Limb (tissue), 2 donors: ENCODE results near the gene MARCHF9.

Experiments
- DNase-seq, 2 donors: peaks; one replicate each; pipeline ENCODE4 v3.0.0-alpha.2; 2016; ENCODE audit errors: extremely low spot score in 2 of 2

Gene MARCHF9

DNA sequence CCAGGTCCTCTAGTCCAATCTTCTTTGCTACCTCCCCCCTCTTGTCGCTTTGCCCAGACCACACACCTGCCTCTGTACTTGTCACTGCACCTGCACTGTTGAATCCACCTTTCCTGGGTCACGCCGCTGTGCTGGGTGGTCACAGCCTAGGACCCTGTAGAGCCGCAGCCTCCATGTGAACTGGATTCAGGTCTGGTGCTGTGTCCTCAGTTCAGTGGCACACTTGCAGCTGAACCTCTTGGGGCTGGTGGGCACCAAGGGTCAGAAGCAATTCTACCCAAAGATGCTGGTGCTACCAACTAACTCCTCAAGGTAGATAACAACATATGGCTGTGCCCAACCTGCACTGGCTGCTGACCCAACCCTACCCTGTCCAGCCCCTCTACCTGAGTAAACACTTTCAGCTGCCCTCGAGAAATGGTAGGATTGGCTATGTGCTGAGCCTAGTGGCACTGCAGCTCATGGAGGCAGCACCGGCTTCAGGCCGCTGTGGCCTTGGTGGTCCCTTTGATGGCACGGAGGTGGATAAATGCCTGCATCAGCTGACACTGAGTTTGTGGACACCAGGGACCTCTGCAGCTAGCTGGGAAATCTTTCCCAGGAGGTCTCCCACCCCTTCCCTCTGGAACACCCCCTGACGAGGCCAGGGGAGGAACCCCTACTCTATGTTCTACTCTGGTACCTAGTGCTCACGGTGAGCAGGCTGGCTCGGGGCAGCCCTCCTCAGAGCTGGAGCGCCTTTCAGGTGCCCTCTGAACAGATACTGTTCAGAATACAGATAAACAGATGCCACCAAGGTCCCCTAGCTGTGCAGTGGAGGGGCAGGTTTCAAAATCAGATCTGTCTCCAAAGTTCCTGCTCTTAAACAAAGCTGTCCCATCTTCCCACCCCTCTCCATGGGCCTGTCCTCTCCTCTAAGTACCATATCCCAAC lies 30.6 kb upstream of the MARCHF9 start:
- DNase-seq: no peak

DNA sequence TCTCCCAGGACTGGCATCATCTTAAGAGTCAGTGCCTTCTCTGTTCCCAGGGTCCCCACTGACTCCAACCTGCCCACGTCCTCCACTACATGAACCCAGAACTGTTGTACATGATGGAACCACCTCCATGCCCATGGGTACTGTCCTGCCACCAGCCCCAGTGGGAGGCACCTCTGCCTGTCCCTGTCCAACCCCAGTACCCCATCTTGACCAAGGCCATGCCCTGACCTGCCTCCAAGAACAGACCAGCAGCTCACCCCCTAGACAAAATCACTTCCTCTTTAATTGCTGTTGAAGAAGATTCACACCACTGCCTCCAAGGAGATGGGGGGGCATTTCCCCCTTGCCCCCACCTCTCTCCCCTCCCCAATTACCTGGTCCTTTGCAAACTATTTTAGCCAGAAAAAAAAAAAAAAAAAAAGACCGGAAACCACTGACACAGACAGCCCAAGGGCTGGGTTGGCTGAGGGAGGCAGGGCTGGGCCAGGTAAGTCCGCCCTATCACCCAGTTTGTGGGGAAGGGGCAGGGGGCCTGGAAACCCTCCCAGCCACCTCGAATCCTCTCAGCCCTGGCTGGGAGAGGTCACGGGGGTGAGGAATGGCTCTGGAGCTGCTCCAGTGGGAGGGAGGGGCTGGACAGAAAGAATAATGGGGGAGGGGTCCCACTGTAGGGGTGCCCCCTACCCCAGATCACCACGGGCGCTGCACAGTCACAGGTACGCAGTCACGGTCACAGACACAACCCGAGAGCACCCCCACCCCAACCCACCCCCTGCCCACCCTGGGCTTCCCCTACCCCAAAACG lies 29.8 kb upstream of the MARCHF9 start:
- DNase-seq: no peak

DNA sequence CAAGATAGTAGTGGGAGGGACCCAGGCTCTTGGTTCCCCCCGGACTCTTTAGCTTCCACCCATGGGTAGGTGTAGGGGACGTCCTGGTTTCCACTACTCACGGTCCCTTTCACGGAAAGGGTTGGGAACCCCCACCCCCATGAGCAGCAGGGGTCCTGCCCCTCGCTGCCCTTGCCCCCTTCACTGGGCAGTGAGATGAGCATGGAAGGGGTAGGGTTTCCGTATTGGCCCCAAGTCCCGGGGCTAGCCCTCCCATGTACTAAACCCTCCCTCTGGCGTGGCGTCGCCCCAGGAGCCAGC lies 29.1 kb upstream of the MARCHF9 start:
- DNase-seq: no peak

DNA sequence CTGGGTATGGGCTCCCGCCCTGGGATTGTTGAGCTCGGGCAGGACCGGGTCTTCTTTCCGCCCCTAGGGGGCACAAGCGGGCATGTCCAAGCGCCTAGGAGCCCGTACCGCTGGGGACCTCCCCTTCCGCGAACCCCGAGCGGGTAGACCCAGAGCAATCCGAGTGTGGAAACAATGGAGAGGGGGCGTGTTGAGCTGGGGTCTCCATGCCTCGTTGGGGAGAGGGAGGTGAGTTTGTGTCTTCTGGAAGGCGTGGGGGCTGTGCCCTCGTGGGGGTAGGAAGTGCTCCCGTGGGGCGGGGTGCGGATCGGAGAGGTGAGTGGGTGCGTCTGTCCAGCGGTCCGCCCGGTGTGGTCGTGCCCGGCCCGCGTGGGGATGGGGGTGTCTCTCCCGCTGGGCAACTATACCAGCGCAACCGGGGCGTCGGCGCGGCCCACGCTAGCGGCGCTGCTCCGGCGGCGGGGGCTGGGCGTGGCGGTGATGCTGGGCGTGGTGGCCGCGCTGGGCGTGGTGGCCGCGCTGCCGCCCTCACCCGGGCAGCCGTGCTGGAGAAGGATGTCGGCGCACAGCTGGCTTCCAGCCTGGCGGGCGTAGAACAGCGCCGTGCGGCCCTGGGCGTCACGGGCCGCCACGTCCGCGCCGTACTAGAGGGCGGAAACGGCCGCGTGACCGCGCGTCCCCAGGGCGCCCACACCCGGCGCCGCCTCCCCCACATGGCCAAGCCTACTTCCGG lies 28.6 kb upstream of the MARCHF9 start:
- peak; percentile 62 to 81 for DNase-seq

DNA sequence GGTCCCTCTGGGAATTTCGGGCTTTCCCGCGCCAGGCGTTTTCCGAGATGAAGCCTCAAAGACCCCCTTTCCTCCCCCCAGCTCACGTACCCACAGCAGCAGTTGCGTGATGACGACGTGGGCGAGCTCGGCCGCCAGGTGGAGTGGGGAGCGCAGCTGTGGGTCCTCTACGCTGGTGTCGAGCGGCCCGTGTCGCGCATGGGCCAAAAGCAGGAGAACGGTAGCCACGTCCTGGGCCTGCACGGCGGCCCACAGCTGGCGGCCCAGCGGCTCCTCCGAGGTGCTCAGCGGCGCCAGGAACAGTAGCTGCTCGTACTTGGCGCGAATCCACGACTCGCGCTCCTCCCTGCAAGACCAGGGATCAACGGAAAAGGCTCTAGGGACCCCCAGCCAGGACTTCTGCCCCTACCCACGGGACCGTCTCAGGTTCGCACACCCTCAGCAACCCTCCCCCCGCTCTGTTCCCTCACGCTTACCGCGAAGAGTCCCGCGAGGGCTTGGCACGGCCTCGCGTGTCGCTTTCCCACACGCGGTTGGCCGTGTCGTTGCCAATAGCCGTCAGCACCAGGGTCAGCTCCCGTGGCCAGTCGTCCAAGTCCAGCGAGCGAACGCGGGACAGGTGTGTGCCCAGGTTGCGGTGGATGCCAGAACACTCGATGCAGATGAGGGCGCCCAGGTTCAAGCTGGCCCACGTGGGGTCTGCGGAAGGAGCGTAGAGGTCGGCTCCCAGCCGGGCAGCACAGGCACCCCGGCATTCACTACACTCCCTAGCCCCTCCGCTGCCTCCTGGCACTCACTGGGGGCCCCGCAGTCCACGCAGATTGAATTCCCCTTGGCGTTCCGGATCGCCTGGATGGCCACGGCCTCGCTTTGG lies 27.8 kb upstream of the MARCHF9 start:
- DNase-seq: peak; percentile 10 to 64

DNA sequence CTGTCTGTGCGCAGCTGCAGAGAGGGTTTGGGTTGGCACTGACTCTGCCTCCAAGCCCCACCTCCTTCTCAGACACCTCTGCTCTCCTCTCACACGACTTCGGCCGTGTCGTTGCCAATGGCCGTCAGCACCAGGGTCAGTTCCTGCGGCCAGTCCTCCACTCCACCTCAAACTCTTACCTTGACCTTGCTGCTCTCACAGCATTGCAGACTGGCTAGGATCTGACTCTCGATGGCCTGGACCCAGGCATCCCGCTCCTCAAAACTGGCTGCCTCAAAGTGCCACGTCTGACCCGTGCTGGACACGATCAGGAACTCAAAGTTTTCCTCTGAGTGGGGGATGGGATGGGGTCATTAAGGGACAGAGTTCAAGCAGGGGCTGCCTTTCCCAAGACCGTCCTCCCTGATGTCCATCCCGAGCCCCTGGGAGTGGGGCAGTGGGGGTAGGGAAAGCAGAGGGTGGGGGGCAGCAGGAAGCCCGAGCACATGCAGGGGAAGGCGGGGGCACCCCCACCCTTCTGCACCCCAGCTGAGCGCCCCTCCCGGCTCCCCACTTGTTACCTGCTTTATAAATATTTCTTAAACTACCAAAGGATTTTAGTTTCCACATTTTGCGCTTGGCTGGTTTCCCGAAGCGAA lies 27.0 kb upstream of the MARCHF9 start:
- DNase-seq: no peak

DNA sequence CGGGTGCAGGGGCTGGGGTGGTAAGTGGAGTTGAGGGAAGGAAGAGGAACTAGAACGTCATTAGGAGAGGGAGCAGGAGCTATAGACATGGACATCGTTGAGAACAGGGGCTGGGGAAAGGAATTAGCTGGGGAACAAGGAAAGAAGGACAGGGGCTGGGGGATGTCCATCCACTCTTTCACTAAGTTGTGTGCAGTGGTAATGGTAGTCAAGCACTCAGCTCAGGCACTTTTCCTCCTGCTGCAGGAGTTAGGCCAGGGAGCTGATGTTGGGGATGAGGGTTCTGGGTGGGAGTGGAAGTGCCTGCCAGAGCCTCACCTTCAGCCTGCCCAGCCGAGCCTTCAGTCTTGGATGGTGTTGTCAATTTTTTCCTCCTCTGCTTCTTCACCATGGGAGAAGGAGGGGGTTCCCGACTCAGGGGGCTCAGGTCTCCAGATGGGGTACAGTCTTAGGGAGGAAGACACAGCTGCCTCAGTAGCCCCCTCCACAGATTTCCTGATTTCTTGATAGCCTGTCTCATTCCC lies 25.5 kb upstream of the MARCHF9 start:
- no peak for DNase-seq

DNA sequence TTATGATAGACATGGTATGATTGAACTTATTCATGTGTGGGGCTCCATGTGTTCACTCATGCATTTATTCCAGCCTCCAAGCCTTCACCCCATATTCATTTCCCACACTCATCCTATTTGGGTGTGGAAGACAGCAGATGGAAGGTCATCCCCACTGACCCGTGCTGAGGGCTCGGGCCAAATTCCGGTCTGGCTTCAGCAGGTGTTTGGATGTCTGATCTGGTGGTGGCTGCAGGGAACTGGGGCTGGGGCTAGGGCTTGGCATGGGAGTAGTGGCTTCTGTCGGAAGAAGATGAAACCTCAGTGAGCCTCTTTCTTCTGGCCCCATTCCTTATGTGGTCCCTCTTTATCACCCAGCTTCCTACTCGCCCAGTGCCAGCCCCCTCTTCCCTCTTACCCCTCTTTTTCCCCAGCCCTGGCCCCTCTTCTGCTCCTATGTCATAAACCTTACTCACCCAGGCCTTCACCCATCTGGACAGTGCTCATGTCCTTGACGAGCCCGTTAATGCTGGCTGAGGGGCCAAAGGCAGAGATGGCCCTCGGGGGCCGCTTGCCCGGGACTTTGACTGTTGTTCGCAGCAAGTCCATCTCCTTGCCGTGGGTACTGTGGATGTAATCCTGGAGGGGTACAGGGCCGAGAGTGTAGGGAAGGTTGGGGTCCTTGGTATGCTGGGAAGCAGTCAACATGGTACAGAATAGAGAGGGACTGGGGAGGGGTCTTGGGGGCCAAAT lies 24.4 kb upstream of the MARCHF9 start:
- peak in 1 of 2 donors; percentile 23 for DNase-seq

DNA sequence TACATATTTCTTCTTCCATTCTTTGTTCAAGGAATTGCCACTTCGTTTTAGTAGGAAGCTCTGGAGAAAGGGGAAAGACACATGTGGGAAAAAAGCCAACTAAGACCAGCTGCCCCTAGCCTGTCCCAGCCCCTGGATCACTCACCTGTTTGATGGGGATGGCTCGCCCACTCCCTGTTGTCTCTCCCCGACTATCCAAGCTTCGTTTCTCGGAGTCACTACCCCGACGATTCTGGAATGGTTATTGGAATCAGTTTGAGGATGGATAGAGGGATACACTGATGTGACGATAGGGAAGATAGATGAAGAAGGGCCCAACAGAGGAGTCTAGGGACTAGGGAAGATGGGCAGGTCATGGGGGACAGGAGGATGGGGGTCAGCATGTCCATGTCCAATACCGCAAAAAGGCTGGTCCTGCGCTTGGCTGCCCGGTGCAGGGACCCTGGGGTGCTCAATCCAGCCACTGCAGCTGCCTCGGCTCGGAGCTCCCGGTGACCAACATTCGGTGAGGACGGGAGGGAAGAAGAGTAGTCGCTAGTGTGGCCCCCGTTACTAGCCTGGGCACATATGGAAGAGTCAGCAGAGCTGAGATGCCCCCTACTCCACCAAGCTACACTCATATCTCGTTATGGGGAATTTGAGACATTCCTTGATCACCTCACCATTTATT lies 23.4 kb upstream of the MARCHF9 start:
- DNase-seq: peak in 1 of 2 donors; percentile 18

DNA sequence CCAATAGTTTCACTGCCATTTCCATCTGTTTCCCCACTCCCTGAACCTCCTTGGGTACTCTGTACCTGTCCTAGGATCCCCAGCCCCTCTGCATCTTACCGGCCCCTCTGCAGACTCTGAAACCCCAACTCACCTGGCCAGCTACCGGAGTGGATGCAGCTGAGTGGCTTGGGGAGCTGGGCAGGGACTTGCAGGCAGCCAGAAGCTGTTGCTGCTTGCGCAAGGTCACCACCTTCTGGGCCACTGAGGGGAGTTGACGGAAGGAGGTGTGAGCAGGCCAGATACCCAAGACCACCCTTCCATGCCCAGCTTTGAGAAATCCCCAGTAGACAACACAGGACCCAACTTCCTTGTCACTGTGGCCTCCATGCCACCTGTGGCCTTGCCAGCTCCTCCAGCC lies 22.6 kb upstream of the MARCHF9 start:
- peak in 1 of 2 donors; percentile 18 for DNase-seq

DNA sequence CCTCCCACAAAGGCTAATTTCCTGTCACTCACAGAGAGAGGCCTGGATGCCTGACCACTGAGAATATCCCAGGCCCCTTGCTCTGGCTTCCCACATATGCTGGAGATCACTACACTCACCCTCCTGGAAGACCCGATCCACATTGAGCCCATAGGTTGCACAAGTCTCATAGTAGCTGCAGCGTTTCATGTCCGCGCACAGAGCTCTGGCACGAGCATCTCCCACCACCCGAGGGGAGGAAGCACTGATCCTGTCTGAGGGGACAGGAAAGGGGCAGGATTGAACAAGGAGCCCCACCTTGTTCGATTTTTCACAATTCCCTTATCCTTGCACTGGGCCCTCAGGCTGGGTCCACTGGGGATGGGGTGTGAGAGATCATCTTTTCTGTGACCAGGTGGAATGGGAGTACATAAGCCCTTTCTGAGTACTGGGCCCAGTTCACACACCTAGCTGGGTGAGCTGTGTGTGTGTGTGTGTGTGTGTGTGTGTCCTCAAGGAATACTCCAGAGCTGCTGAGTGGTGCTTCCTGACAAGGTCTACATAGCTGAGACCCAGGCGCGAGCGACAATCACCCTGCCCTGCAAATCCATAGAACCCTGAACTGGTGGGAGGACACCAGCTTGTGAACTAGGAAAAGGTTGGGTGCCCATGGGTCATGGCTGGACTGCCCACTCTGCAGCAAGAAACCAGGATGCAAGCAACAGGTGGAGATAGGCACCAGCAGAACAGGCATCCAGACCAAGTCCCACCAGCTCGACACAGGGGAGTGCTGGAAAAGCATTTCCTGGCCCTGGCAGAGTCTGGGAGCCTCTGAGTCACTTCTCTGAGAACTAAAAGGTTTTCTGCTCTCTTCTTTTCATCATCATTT lies 21.9 kb upstream of the MARCHF9 start:
- DNase-seq: peak in 1 of 2 donors; percentile 20

DNA sequence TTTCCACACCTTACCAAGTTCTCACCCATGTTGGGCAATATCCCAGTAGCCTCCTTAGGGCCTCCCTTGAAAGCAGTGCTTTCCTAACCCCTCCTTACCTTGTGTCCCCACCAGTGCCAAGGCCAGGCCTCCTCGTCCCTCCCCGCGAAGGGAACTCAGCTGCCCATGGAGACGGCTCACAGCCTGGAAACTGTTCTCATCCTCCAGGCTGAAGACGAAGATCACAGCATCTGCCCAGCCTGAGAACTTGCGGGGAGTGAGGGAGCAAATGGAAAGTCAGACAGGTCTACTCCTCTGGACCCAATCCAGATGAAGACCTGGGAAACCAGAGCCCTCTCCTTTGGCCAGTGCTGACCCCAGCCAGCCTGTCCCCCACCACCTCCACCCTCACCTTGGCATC lies 21.0 kb upstream of the MARCHF9 start:
- DNase-seq: no peak

DNA sequence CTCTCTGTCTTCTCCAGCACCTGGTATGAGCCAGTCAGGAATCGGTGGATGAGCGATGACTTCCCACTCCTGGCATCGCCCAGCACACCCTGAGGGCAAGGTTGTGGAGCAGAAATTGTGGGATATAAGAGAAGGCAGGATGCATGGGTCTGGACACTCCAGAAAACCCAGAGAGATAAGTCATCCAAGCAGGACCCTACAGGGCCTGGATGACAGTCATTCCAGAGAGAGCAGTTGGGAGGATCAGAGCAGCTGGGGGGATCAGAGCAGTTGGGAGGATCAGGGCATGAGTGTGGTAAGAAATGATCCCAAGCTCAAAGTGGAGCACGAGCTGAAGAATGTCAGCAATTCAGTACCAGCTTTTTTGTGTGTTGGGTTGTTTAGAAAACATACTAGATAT lies 20.3 kb upstream of the MARCHF9 start:
- no peak for DNase-seq

DNA sequence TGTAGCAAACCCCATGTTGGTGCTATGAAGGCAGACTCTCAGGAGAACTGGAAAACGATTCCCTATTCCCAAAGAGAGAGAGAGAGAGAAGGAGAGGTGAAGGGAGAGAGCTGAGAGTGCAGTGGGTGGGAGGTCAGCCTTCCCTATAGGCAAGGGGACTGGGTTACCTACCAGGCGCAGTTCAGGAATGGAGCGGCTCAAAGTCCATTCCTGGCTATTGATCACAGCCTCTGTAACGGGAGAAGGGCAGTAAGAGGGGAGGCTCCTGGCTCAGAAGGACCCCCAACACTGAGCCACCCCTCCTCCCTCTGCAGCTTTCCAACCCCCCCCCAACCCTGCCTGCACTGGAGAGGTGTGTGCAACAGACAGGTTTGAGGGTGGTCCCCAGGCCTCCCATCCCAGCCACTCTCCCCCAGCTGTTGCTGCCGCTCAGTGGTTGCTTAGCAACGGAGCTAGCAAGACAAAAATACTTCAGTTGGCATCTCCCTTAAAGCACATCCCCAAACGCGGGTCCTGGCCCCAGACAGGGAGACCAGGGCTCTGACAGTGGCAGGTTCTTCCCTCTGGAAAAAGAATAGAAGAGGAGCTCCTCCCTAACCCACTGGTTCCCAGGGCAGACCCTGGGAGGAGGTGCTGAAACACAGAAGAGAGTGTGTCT lies 19.6 kb upstream of the MARCHF9 start:
- DNase-seq: peak; percentile 68 to 80

DNA sequence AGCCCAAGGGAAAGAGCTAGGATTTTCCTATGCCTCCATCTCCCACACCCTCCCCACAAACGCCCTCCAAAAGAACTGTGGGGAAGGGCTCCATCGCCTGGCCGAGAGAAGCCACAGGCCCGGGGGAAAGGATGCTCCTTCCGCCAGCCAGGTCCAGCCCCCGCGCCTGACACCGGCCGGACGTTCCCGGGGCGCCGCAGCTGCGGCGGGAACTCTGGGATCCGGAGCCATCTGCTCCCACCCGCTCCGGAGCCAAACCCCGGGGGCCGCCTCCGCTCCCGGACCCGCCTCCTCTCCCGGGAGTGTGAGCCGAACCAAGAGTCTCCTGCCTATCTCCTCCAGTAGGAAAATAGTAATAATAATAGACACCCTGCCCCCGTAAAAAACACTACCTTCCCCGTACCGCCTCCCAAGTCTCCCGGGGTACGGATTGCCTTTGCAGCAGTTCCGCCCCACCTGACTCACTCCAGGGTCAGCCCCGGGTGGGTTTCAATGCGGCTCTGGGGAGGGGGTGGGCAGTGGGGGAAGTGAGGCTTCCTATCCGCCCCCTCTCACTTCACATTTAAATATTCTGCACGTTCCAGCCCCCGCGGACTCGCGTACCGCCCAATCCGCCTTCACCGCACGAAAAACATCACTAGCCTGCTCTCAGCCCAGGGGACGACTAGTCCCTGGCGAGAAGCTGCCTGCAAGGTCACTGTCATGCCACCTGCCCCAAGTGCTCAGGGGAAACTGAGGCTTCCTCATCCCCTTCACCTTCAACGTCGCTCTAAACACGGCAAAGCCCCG lies 18.8 kb upstream of the MARCHF9 start:
- DNase-seq: peak in 1 of 2 donors; percentile 70

DNA sequence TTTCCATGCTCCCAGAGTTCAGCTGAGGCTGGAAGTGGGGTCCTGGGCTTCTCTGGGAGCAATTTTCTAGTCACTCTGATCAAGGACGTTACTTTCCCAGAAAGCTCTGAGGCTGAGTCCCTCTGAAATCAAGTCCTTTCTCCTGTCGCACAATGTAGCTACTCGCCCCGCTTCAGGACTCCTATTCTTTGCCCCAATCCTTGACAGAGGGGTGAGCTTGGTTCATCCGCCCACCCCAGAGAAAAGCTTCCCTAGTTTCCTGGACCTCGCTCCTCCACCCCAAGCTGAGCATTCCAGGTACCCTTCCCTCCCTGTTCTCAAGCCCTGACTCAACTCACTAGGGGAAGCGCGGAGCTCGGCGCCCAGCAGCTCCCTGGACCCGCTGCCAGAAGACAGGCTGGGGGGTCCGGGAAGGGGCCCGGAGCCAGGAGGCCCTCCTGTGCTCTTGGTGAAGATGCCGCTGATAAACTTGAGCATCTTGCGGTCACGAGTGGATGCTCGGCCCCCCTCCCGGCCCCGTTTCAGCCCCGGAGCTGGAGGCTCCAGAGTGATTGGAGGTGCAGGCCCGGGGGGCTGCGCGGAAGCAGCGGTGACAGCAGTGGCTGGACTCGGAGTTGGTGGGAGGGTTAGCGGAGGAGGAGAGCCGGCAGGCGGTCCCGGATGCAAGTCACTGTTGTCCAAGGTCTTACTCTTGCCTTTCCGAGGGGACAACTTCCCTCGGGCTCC lies 18.0 kb upstream of the MARCHF9 start:
- DNase-seq: no peak
